ENCODE data around the gene CYP24A1.

Gene CYP24A1

DNA sequence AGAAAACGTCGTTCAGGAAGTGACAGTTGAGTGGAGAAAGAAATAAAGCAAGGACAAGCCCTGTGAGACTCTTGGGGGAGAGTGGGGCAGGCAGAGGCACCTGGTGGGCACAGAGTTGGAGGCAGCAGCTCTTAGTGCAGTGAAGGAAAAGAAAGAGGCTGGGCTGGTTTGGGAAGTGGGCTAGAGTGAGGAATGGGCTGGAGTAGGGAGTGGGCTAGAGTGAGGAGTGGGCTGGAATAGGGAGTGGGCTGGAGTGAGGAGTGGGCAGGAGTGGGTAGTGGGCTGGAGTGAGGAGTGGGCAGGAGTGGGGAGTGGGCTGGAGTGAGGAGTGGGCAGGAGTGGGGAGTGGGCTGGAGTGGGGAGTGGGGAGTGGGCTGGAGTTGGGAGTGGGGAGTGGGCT lies 59.7 kb downstream of the CYP24A1 start:
- TF ChIP-seq, protein P1, sequence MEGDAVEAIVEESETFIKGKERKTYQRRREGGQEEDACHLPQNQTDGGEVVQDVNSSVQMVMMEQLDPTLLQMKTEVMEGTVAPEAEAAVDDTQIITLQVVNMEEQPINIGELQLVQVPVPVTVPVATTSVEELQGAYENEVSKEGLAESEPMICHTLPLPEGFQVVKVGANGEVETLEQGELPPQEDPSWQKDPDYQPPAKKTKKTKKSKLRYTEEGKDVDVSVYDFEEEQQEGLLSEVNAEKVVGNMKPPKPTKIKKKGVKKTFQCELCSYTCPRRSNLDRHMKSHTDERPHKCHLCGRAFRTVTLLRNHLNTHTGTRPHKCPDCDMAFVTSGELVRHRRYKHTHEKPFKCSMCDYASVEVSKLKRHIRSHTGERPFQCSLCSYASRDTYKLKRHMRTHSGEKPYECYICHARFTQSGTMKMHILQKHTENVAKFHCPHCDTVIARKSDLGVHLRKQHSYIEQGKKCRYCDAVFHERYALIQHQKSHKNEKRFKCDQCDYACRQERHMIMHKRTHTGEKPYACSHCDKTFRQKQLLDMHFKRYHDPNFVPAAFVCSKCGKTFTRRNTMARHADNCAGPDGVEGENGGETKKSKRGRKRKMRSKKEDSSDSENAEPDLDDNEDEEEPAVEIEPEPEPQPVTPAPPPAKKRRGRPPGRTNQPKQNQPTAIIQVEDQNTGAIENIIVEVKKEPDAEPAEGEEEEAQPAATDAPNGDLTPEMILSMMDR (IDR thresholded peaks at IDR 0.05): no peak
- H3K4me3 ChIP-seq (ENCODE audit: low read depth in 1 of 2, low read length in 1 of 2): no peak overlapping the region
- H3K4me1 ChIP-seq (ENCODE audit: control insufficient read depth in 1 of 2, insufficient read depth in 1 of 2, low read depth in 1 of 2, low read length in 1 of 2): peaks cover 21 to 34% of the 10 kb centered on the region in 2 experiments
- H3K36me3 ChIP-seq: no peaks in the 10 kb centered on the region
- H3K9me3 ChIP-seq: no peaks in the 10 kb centered on the region
- H3K27me3 ChIP-seq: no peaks in the 10 kb centered on the region
- no peak overlapping the region for H3K27ac ChIP-seq

DNA sequence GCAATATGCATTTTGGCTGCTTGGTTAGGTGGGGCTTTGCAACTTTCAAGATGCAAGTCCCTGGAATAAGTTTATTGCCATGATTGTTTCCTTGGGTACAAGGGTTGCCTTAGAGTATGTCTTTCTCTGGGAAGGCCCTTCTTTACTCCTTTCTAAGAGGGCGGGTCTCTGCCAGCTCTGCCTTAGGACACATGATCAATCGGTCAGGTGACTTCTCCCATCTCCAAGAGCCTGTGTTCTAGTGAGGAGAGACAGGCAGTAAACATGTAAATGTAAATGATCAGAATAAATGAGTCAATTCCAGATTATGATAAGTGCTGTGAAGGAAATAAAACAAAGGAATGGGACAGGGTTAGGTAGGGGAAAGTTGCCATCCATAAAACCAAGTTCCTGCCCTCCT lies 60.2 kb downstream of the CYP24A1 start:
- Histone ChIP-seq H3K27me3 (no peaks in the 10 kb centered on the region), H3K36me3 (no peaks in the 10 kb centered on the region), H3K4me3 (ENCODE audit: low read depth in 1 of 2, low read length in 1 of 2) (no peak overlapping the region), H3K4me1 (ENCODE audit: control insufficient read depth in 1 of 2, insufficient read depth in 1 of 2, low read depth in 1 of 2, low read length in 1 of 2) (peaks cover 21 to 34% of the 10 kb centered on the region in 2 experiments), H3K27ac (no peak overlapping the region), H3K9me3 (no peaks in the 10 kb centered on the region)
- TF ChIP-seq, protein P1 (IDR thresholded peaks at IDR 0.05): no peak

DNA sequence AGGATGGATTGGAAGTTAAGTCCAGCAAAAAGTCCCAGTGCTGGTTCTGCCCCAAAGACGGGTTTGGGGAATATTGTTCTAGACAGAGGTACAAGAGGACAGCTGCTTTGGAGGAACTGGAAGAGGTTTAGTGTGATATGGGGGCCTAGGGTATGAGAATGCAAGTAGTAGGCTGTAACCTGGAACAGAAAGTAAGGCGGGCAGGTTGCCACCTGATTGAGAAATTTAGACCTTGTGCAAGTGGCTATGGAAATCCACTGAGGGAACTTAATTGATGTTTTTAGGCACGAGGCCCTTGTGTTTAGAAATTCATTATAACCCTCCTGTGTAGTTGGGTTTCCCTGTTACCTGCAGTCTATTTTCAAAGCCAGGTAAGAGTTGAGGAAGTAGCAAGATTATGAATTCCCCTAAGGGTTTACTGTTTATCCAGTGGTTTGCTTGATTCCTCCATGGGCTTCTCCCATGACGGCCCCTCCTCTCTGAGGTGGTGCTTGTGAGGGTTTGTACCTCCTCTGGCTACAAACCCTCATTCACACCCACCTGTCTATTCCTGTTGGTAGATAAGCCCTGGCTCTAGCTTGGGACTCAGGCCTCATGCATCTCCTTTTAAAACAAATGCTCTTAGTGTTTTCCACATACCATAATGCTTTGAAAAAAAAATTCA lies 61.4 kb downstream of the CYP24A1 start:
- no peaks in the 10 kb centered on the region for H3K9me3 ChIP-seq
- TF ChIP-seq, protein P1 (IDR thresholded peaks at IDR 0.05): no peak
- no peak overlapping the region for H3K27ac ChIP-seq
- peaks cover 21 to 34% of the 10 kb centered on the region in 2 experiments for H3K4me1 ChIP-seq (ENCODE audit: control insufficient read depth in 1 of 2, insufficient read depth in 1 of 2, low read depth in 1 of 2, low read length in 1 of 2)
- H3K4me3 ChIP-seq (ENCODE audit: low read depth in 1 of 2, low read length in 1 of 2): no peak overlapping the region
- no peaks in the 10 kb centered on the region for H3K36me3 ChIP-seq
- no peaks in the 10 kb centered on the region for H3K27me3 ChIP-seq

DNA sequence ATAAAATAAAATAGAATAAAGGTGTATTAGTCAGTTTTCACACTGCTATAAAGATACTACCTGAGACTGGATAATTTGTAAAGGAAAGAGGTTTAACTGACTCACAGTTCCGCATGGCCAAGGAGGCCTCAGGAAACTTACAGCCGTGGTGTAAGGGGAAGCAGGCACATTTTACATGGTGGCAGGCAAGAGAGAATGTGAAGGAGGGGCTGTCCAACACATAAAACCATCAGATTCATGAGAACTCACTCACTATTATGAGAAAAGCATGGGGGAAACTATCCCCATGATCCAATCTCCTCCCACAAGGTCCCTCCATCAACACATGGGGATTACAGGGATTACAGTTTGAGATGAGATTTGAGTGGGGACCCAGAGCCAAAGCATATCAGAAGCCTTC lies 62.3 kb downstream of the CYP24A1 start:
- Histone ChIP-seq H3K9me3 (no peaks in the 10 kb centered on the region), H3K4me3 (ENCODE audit: low read depth in 1 of 2, low read length in 1 of 2) (no peak overlapping the region), H3K36me3 (no peaks in the 10 kb centered on the region), H3K27me3 (no peaks in the 10 kb centered on the region), H3K27ac (no peak overlapping the region), H3K4me1 (ENCODE audit: control insufficient read depth in 1 of 2, insufficient read depth in 1 of 2, low read depth in 1 of 2, low read length in 1 of 2) (peaks cover 21 to 34% of the 10 kb centered on the region in 2 experiments)
- TF ChIP-seq, protein P1 (IDR thresholded peaks at IDR 0.05): no peak

DNA sequence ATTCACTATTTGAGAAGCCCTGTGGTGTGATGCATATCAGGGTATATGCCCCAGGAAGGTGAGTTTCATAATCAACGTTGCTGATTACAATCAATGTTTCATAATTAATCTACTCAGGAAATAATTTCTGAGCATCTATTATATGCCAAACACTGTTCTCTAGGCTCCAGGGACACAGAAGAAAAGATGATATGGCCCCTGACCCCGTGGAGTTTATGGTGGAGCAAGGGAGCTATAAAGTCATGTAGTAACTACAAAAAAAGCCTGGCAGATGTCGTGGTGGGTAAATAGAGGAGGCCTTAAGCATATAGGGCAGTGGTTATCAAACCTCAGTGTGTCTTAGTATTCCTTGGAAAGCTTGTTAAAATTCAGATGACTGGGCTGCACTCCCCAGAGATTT lies 63.3 kb downstream of the CYP24A1 start:
- Histone ChIP-seq H3K9me3 (no peaks in the 10 kb centered on the region), H3K4me1 (ENCODE audit: control insufficient read depth in 1 of 2, insufficient read depth in 1 of 2, low read depth in 1 of 2, low read length in 1 of 2) (peaks cover 13 to 25% of the 10 kb centered on the region in 2 experiments), H3K36me3 (no peaks in the 10 kb centered on the region), H3K4me3 (ENCODE audit: low read depth in 1 of 2, low read length in 1 of 2) (no peak overlapping the region), H3K27me3 (no peaks in the 10 kb centered on the region), H3K27ac (no peak overlapping the region)
- TF ChIP-seq, protein P1 (IDR thresholded peaks at IDR 0.05): no peak

Data from neutrophil (primary cell).